Keratinocyte (primary cell): Measurements from ENCODE around the gene BCL7A.

Source experiments
- CTCF ChIP-seq, 3 experiments: IDR thresholded peaks in 1 of 3; conservative IDR thresholded peaks in 1 of 3; optimal IDR thresholded peaks in 1 of 3; 2 replicates in 2 of 3; 3 replicates in 1 of 3; pipeline versions ENCODE3 to v1.5.1; 2011; ENCODE audit warnings: low read length in 3 of 3, mild to moderate bottlenecking in 3 of 3, moderate library complexity in 2 of 3, control low read depth in 1 of 3, inconsistent platforms in 1 of 3; ENCODE audit not compliant: insufficient read depth in 2 of 3; ENCODE audit errors: extremely low read depth in 1 of 3
- EZH2 ChIP-seq: IDR thresholded peaks from one replicate; pipeline ENCODE4 v1.6.1; 2012; ENCODE audit warnings: inconsistent platforms, mild to moderate bottlenecking, low read length, moderate library complexity

GRCh38 chr12:122009741-122010140 lies 11.9 kb upstream of the BCL7A start:
- TF ChIP-seq EZH2, result no peak
- TF ChIP-seq CTCF (optimal IDR thresholded peaks at IDR 0.05 in 1 of 3, IDR thresholded peaks at IDR 0.05 in 1 of 3, conservative IDR thresholded peaks at IDR 0.05 in 1 of 3; ENCODE audit: extremely low read depth in 1 of 3, insufficient read depth in 2 of 3, low read length in 3 of 3), result no peak
